Measurements from ENCODE around the gene ESCO1. TPM values are rescaled to one million over a fixed set of nuclear protein-coding genes. Genes with fewer than 3 reads are reported as not detected.

Gene ESCO1
- total RNA-seq, 1 experiment from 2014 or later, result 14.9 TPM

DNA sequence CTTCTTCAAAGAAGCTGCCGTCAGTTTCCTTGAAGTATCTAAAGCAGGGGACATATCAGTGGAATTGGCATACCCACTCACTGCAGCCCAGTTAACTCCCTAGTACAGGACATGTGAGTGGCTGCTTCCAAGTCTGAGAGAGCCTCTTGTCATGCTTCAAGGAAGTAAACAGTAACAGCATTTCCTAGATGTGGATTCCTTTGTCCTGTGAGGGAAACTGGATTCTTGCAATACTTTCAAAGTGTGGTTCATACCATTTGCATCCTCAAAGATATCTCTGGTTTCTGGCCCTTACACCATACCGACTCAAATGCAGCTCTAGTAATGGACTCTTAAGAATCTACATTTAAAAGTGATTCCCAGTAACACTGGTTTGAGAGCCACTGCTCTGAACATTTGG, 87.2 kb downstream of the ESCO1 start:
- ChIA-PET CTCF (no interaction called here), POLR2A (ENCODE audit: low non-redundant PET) (no interaction called here)
- H3K27ac ChIP-seq (ENCODE audit: low read depth, low read length, poor library complexity, severe bottlenecking), result no peak overlapping the region
- no peak for TF ChIP-seq EZH2 (IDR thresholded peaks at IDR 0.05; ENCODE audit: borderline replicate concordance, low read depth, low read length, poor library complexity, severe bottlenecking)
- TF ChIP-seq, protein P1, sequence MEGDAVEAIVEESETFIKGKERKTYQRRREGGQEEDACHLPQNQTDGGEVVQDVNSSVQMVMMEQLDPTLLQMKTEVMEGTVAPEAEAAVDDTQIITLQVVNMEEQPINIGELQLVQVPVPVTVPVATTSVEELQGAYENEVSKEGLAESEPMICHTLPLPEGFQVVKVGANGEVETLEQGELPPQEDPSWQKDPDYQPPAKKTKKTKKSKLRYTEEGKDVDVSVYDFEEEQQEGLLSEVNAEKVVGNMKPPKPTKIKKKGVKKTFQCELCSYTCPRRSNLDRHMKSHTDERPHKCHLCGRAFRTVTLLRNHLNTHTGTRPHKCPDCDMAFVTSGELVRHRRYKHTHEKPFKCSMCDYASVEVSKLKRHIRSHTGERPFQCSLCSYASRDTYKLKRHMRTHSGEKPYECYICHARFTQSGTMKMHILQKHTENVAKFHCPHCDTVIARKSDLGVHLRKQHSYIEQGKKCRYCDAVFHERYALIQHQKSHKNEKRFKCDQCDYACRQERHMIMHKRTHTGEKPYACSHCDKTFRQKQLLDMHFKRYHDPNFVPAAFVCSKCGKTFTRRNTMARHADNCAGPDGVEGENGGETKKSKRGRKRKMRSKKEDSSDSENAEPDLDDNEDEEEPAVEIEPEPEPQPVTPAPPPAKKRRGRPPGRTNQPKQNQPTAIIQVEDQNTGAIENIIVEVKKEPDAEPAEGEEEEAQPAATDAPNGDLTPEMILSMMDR (conservative IDR thresholded peaks at IDR 0.05; ENCODE audit: low read depth, low read length), result no peak
- BruUV-seq (replicated peaks), result no TSS peak
- H3K27me3 ChIP-seq (replicated peaks; ENCODE audit: insufficient read depth, low read depth, low read length, poor library complexity), result no peaks in the 10 kb centered on the region
- H3K4me3 ChIP-seq (ENCODE audit: low read depth, low read length, poor library complexity, severe bottlenecking), result no peak overlapping the region
- H3K36me3 ChIP-seq (ENCODE audit: insufficient read depth, low read length, poor library complexity, severe bottlenecking), result no peaks in the 10 kb centered on the region
- no peak for DNase-seq (ENCODE audit: low spot score)
- H3K9me3 ChIP-seq (ENCODE audit: low read depth, low read length, poor library complexity, severe bottlenecking), result no peaks in the 10 kb centered on the region
- intact Hi-C loops (cut with micrococcal nuclease; ENCODE audit: unreplicated experiment), result no loop called here
- H3K4me1 ChIP-seq (ENCODE audit: insufficient read depth, low read length, poor library complexity, severe bottlenecking), result no peaks in the 10 kb centered on the region

DNA sequence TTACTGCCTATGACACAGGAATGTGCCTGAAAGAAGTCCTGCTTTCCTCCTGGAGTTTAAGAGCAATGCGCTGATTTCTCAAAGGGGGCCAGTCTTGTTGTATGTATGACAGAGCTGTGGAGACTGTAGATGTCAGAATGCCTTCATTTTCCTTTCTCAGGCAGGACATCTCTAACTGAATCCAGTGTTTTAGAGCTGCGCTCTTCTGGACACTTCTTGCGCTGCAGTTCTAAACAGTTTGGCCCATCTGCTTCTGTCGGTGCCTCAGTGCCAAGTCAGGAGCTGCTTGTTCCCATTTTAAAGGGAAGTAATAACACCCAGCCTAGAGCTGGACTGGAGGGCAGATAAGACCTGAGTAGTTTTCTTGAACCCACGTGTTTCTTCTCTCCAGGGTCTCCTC, 91.4 kb downstream of the ESCO1 start:
- Histone ChIP-seq H3K9me3 (ENCODE audit: low read depth, low read length, poor library complexity, severe bottlenecking) (no peaks in the 10 kb centered on the region), H3K36me3 (ENCODE audit: insufficient read depth, low read length, poor library complexity, severe bottlenecking) (no peaks in the 10 kb centered on the region), H3K4me3 (ENCODE audit: low read depth, low read length, poor library complexity, severe bottlenecking) (no peak overlapping the region), H3K4me1 (ENCODE audit: insufficient read depth, low read length, poor library complexity, severe bottlenecking) (no peaks in the 10 kb centered on the region), H3K27ac (ENCODE audit: low read depth, low read length, poor library complexity, severe bottlenecking) (no peak overlapping the region), H3K27me3 (replicated peaks; ENCODE audit: insufficient read depth, low read depth, low read length, poor library complexity) (no peaks in the 10 kb centered on the region)
- ChIA-PET POLR2A (ENCODE audit: low non-redundant PET) (no interaction called here), CTCF (no interaction called here)
- intact Hi-C loops (cut with micrococcal nuclease; ENCODE audit: unreplicated experiment), result no loop called here
- no TSS peak for BruUV-seq (replicated peaks)
- no peak for DNase-seq (ENCODE audit: low spot score)
- TF ChIP-seq, protein P1 (conservative IDR thresholded peaks at IDR 0.05; ENCODE audit: low read depth, low read length), result peak; percentile 20; the same call in 1 of the 2 replicates
- TF ChIP-seq EZH2 (IDR thresholded peaks at IDR 0.05; ENCODE audit: borderline replicate concordance, low read depth, low read length, poor library complexity, severe bottlenecking), result no peak

DNA sequence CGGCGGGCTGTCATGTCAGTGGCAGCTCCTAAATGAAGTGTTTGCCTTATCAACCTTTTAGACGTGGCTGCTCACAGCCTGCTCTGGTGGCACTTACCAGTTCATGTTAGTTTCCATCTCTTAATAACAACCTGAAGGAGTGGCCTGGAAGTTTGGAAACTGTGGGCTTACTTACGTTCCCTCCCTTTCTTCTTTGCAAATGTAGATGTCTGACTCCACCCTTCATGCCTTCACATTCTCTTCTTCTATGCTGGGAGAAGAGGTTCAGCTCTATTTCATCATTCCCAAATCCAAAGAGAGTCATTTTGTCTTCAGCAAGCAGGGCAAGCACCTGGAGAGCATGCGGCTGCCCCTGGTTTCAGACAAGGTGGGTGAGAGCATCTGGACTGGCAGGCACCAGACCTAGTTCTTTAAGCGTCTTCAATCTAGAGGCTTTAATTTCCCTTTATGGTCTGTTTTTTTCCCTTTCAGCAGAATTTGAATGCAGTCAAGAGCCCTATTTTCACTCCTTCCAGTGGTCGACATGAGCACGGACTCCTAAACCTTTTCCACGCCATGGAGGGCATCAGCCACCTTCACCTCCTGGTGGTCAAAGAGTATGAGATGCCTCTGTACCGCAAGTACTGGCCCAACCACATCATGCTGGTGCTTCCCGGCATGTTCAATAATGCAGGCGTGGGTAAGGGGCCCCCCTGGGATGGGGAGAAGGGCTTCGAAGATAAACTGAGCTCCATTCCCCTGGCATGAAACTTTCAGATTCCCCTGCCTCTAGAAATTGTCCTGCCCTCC, 92.4 kb downstream of the ESCO1 start:
- ChIA-PET CTCF (interaction anchor here (0.6 kb wide), 1 partner anchor 666 kb away, joined by 3 read pairs; no protein-coding TSS in a partner anchor), POLR2A (ENCODE audit: low non-redundant PET) (no interaction called here)
- no TSS peak for BruUV-seq (replicated peaks)
- intact Hi-C loops (cut with micrococcal nuclease; ENCODE audit: unreplicated experiment), result no loop called here
- Histone ChIP-seq H3K27me3 (replicated peaks; ENCODE audit: insufficient read depth, low read depth, low read length, poor library complexity) (no peaks in the 10 kb centered on the region), H3K4me3 (ENCODE audit: low read depth, low read length, poor library complexity, severe bottlenecking) (no peak overlapping the region), H3K4me1 (ENCODE audit: insufficient read depth, low read length, poor library complexity, severe bottlenecking) (no peaks in the 10 kb centered on the region), H3K27ac (ENCODE audit: low read depth, low read length, poor library complexity, severe bottlenecking) (no peak overlapping the region), H3K36me3 (ENCODE audit: insufficient read depth, low read length, poor library complexity, severe bottlenecking) (no peaks in the 10 kb centered on the region), H3K9me3 (ENCODE audit: low read depth, low read length, poor library complexity, severe bottlenecking) (no peaks in the 10 kb centered on the region)
- DNase-seq (ENCODE audit: low spot score), result no peak
- TF ChIP-seq EZH2 (IDR thresholded peaks at IDR 0.05; ENCODE audit: borderline replicate concordance, low read depth, low read length, poor library complexity, severe bottlenecking), result no peak
- TF ChIP-seq, protein P1 (conservative IDR thresholded peaks at IDR 0.05; ENCODE audit: low read depth, low read length), result no peak

All from A673 (cell line).